ENCODE results near the gene SOX30.

GRCh38 chr5:157616785-157617184 lies 35.5 kb downstream of the SOX30 start:
- no peak for TF ChIP-seq CTCF (IDR thresholded peaks at IDR 0.05)
- TF ChIP-seq POLR2A (IDR thresholded peaks at IDR 0.05) = no peak
